Measurements from ENCODE around the gene SAG.

Gene SAG

GRCh38 chr2:233346930-233347329 lies 39.3 kb downstream of the SAG start:
- TF ChIP-seq CTCF (IDR thresholded peaks at IDR 0.05; ENCODE audit: borderline replicate concordance, insufficient read depth, low read depth, low read length) = no peak
- H3K4me3 ChIP-seq (ENCODE audit: low read depth, low read length) = no peak overlapping the region

- no peak for TF ChIP-seq CTCF (IDR thresholded peaks at IDR 0.05; ENCODE audit: borderline replicate concordance, insufficient read depth, low read depth, low read length)
Measured at GRCh38 chr2:233349005-233349998, 41.7 kb downstream of the SAG start.

GRCh38 chr2:233350708-233351107 lies 43.1 kb downstream of the SAG start:
- no peak for TF ChIP-seq CTCF (IDR thresholded peaks at IDR 0.05; ENCODE audit: borderline replicate concordance, insufficient read depth, low read depth, low read length)
- H3K4me3 ChIP-seq (ENCODE audit: low read depth, low read length) = no peak overlapping the region

More at GRCh38 chr2:233349005-233349998, 41.7 kb downstream of the SAG start:
- no peak overlapping the region for H3K4me3 ChIP-seq (ENCODE audit: low read depth, low read length)

GRCh38 chr2:233351423-233351822 lies 43.8 kb downstream of the SAG start:
- no peak for TF ChIP-seq CTCF (IDR thresholded peaks at IDR 0.05; ENCODE audit: borderline replicate concordance, insufficient read depth, low read depth, low read length)
- H3K4me3 ChIP-seq (ENCODE audit: low read depth, low read length) = no peak overlapping the region

- TF ChIP-seq CTCF (IDR thresholded peaks at IDR 0.05; ENCODE audit: borderline replicate concordance, insufficient read depth, low read depth, low read length) = no peak
- H3K4me3 ChIP-seq (ENCODE audit: low read depth, low read length) = no peak overlapping the region
Measured at GRCh38 chr2:233352141-233352842, 44.7 kb downstream of the SAG start.

GRCh38 chr2:233353101-233353768 lies 45.6 kb downstream of the SAG start:
- no peak for TF ChIP-seq CTCF (IDR thresholded peaks at IDR 0.05; ENCODE audit: borderline replicate concordance, insufficient read depth, low read depth, low read length)
- H3K4me3 ChIP-seq (ENCODE audit: low read depth, low read length) = peak overlapping the region; percentile 61
